HepG2 (cell line): Measurements from ENCODE around the gene TSTD2. TPM values are rescaled to one million over a fixed set of nuclear protein-coding genes. Genes with fewer than 3 reads are reported as not detected.

ENCODE experiments used
- ATAC-seq: fragments of 200-7000 bp; cut with Tn5 transposase; 3 replicates; pipeline ENCODE4 v1.9.1; 2020; ENCODE audit warnings: mild to moderate bottlenecking, moderate library complexity
- BruUV-seq: library from RNA; stranded (reverse); fragments of 400-500 nt; replicated peaks from 2 replicates; lab custom pipeline; 2021; lab: Mats Ljungman, UMichigan
- CTCF ChIA-PET: fragments of 300-600 bp; formaldehyde crosslinking; extraction: SDS; loops from one replicate; lab custom pipeline; 2021; ENCODE audit warnings: low total read pairs, inconsistent platforms, low intra/inter-chr PET ratio; lab: Yijun Ruan, JAX
- POLR2A ChIA-PET: fragments of 350-600 bp; sonication (Branson Sonifier 250); formaldehyde crosslinking; loops from one replicate; lab custom pipeline; 2020; ENCODE audit warnings: antibody characterized with exemption, inconsistent platforms; lab: Yijun Ruan, JAX
- DNase-seq: peaks from one replicate; pipeline ENCODE4 v3.0.0-alpha.2; 2015; ENCODE audit warnings: low spot score
- FAIRE-seq: peaks from 3 replicates; lab custom pipeline; 2011; peaks lifted over from hg19 to GRCh38; lab: Jason Lieb, UNC
- H2AFZ ChIP-seq: one replicate; pipeline ENCODE4 v1.6.1; 2011; ENCODE audit warnings: low read length, inconsistent platforms
- H3K27ac ChIP-seq: fragments of 300-600 bp; 3 replicates; pipeline ENCODE4 v1.8.0; 2011; ENCODE audit warnings: mixed run types, mild to moderate bottlenecking, mixed read lengths, low read length, inconsistent platforms; ENCODE audit not compliant: insufficient read depth; ENCODE audit errors: extremely low read length
- H3K27me3 ChIP-seq, 2 experiments: fragments of 200-600 bp in 1 of 2; 2 replicates in 1 of 2; 3 replicates in 1 of 2; pipeline versions ENCODE4 v1.6.0 to v1.8.0; 2011; ENCODE audit warnings: low read length in 2 of 2, mild to moderate bottlenecking in 2 of 2, moderate library complexity in 2 of 2, inconsistent platforms in 1 of 2; ENCODE audit not compliant: insufficient read depth in 2 of 2, control insufficient read depth in 1 of 2
- H3K36me3 ChIP-seq, 2 experiments: fragments of 200-600 bp in 1 of 2; replicated peaks in 1 of 2; 2 replicates in 1 of 2; 3 replicates in 1 of 2; pipeline versions ENCODE4 v1.5.1 to v1.8.0; 2011; ENCODE audit warnings: low read length in 2 of 2, inconsistent platforms in 1 of 2; ENCODE audit not compliant: insufficient read depth in 2 of 2, control insufficient read depth in 1 of 2
- H3K4me1 ChIP-seq: 2 replicates; pipeline ENCODE4 v1.5.1; 2012; ENCODE audit warnings: low read length, inconsistent platforms; ENCODE audit not compliant: insufficient read depth
- H3K4me2 ChIP-seq: 2 replicates; pipeline ENCODE4 v1.6.0; 2011; ENCODE audit warnings: low read depth, low read length, inconsistent platforms
- H3K4me3 ChIP-seq, 3 experiments: fragments of 200-600 bp in 1 of 3; sonication (generic), shearing (Covaris generic) in 1 of 3; replicated peaks in 1 of 3; 2 replicates each; pipeline ENCODE4 v1.5.1; 2011 to 2016; ENCODE audit warnings: low read length in 3 of 3, inconsistent platforms in 2 of 3, low read depth in 2 of 3, mild to moderate bottlenecking in 2 of 3, control low read depth in 1 of 3, mixed read lengths in 1 of 3; ENCODE audit not compliant: insufficient read depth in 1 of 3
- H3K79me2 ChIP-seq: one replicate; pipeline ENCODE4 v1.6.1; 2011; ENCODE audit warnings: low read length, inconsistent platforms; ENCODE audit not compliant: insufficient read depth
- H3K9ac ChIP-seq: 2 replicates; pipeline ENCODE4 v1.6.0; 2011; ENCODE audit warnings: mild to moderate bottlenecking, low read depth, low read length, inconsistent platforms; ENCODE audit not compliant: insufficient read depth
- H3K9me3 ChIP-seq: 2 replicates; pipeline ENCODE4 v1.5.1; 2012; ENCODE audit warnings: mild to moderate bottlenecking, low read length
- H4K20me1 ChIP-seq: 2 replicates; pipeline ENCODE4 v1.6.0; 2011; ENCODE audit warnings: inconsistent platforms, mild to moderate bottlenecking, low read length, moderate library complexity; ENCODE audit not compliant: insufficient read depth
- DBP ChIP-seq: sonication (generic); formaldehyde crosslinking; IDR thresholded peaks from 2 replicates; pipeline ENCODE4 v1.4.0; 2020; ENCODE audit warnings: missing genetic modification reagents; ENCODE audit errors: not compliant biosample characterization
- FOXP1 ChIP-seq, 2 experiments: fragments of 450-650 bp in 1 of 2; IDR thresholded peaks; 2 replicates each; pipeline ENCODE4 v1.6.1; 2017 to 2018; ENCODE audit warnings: antibody characterized with exemption in 1 of 2
- NRL ChIP-seq: sonication (generic); formaldehyde crosslinking; IDR thresholded peaks from 2 replicates; pipeline ENCODE4 v1.5.0; 2020; ENCODE audit warnings: missing genetic modification reagents, mild to moderate bottlenecking, moderate library complexity, borderline replicate concordance
- SKIL ChIP-seq: sonication (generic); formaldehyde crosslinking; IDR thresholded peaks from 2 replicates; pipeline ENCODE4 v1.8.0; 2022; ENCODE audit warnings: missing genetic modification reagents, mild to moderate bottlenecking, moderate library complexity, borderline replicate concordance
- SNAI1 ChIP-seq: sonication (generic); formaldehyde crosslinking; IDR thresholded peaks from 2 replicates; pipeline ENCODE4 v1.5.0; 2020; ENCODE audit warnings: mild to moderate bottlenecking, missing genetic modification reagents, borderline replicate concordance
- ZNF276 ChIP-seq: sonication (generic); formaldehyde crosslinking; IDR thresholded peaks from 2 replicates; pipeline ENCODE4 v1.4.0; 2020; ENCODE audit warnings: mild to moderate bottlenecking, low read depth, missing genetic modification reagents
- ZNF331 ChIP-seq: sonication (generic); formaldehyde crosslinking; IDR thresholded peaks from 2 replicates; pipeline ENCODE4 v1.4.0; 2020; ENCODE audit warnings: missing genetic modification reagents
- ZUFSP ChIP-seq: sonication (generic); formaldehyde crosslinking; IDR thresholded peaks from 2 replicates; pipeline ENCODE4 v1.9.0; 2021; ENCODE audit warnings: missing genetic modification reagents, mild to moderate bottlenecking, borderline replicate concordance
- WGBS: methylation state at CpG from one replicate; pipeline ENCODE4 v1.1.6; 2017; ENCODE audit warnings: low lambda C conversion rate; 5-methylcytosine and 5-hydroxymethylcytosine counted together
- in situ Hi-C: cut with HindIII; loops from 2 replicates; pipeline ENCODE4 v1.10.0; 2017; ENCODE audit warnings: low pct_unique_long_range_greater_than_20kb; ENCODE audit not compliant: extremely low pct_ligation_motif_present
- intact Hi-C: fragments of 100-400 bp; cut with micrococcal nuclease; formaldehyde crosslinking; loops from one replicate; pipeline ENCODE4 v1.10.0; 2022; ENCODE audit not compliant: unreplicated experiment
- polyA plus RNA-seq, 8 experiments: library from polyadenylated mRNA; depleted of rRNA in 3 of 8; stranded (reverse) in 7 of 8; unstranded in 1 of 8; fragments of >200 nt; fragmentation: Illumina TruSeq in 4 of 8; extraction: Trizol in 4 of 8; gene quantifications; 2 replicates each; pipeline versions ENCODE4 v1.2.1 to v1.2.3, GENCODE V29; 2011 to 2016; ENCODE audit warnings: low read depth in 4 of 8, missing spikeins in 1 of 8, mixed read lengths in 1 of 8; ENCODE audit not compliant: insufficient read depth in 1 of 8
- total RNA-seq, 5 experiments: library from RNA; depleted of rRNA; stranded (reverse); fragments of >200 nt; fragmentation: Illumina TruSeq; extraction: Trizol; gene quantifications; 2 replicates each; pipeline ENCODE4 v1.2.3, GENCODE V29; 2016; ENCODE audit warnings: low read depth in 1 of 5

Gene TSTD2
- total and polyA plus RNA-seq, 2 of the 13 experiments (the other 11 are each of a cell fraction or from before 2014, with no cell fraction given) = 16.0 to 23.1 TPM

- CTCF ChIA-PET = no interaction called here
- no peak for FAIRE-seq
- in situ Hi-C loops = no loop called here
- no peaks in the 10 kb centered on the region for H3K27me3 ChIP-seq
- no peak overlapping the region for H3K9ac ChIP-seq
- BruUV-seq = no TSS peak
- TF ChIP-seq NRL (CRISPR knock-in tag) (no peak), SNAI1 (CRISPR knock-in tag) (no peak), ZNF331 (no peak), SKIL (no peak), DBP (CRISPR knock-in tag) (no peak), ZUFSP (no peak), FOXP1 (IDR thresholded peaks at IDR 0.05) (no peak), FOXP1 (CRISPR knock-in tag; IDR thresholded peaks at IDR 0.05) (no peak), ZNF276 (no peak)
- peaks cover 59% of the 10 kb centered on the region for H3K79me2 ChIP-seq
- POLR2A ChIA-PET = interaction anchor here (1.4 kb wide), 1 partner anchor 20 kb away, joined by 3 read pairs; no protein-coding TSS in a partner anchor
- peaks cover 4 to 35% of the 10 kb centered on the region in 2 experiments for H3K36me3 ChIP-seq
- H3K4me3 ChIP-seq = no peak overlapping the region
- no peak overlapping the region for H3K27ac ChIP-seq
- peaks cover 38% of the 10 kb centered on the region for H3K4me1 ChIP-seq
- no peak for ATAC-seq
- no peak overlapping the region for H2AFZ ChIP-seq
- DNase-seq = peak; percentile 3
- 95% methylated on average over 2 of the region's 2 CpGs for WGBS
- peaks cover 8% of the 10 kb centered on the region; the same call in 1 of the 2 replicates for H4K20me1 ChIP-seq
- H3K9me3 ChIP-seq = no peaks in the 10 kb centered on the region
- intact Hi-C loops = no loop called here
- no peak overlapping the region for H3K4me2 ChIP-seq
These were observed 7.2 kb upstream of the TSTD2 start for GRCh38 chr9:97640325-97640724.
